AG04449 (cell line): ENCODE measurements around the gene GRHPR.
"Not testable (repeated sequence)": the region's sequence is repeated elsewhere in the genome, so short reads cannot be mapped to it uniquely, and the experiment has no call there.

ENCODE experiments used
- CTCF ChIA-PET: fragments of 350-600 bp; formaldehyde crosslinking; extraction: SDS; loops from one replicate; lab custom pipeline; 2021; ENCODE audit warnings: antibody characterized with exemption; lab: Yijun Ruan, JAX
- POLR2A ChIA-PET: fragments of 400-600, 350-600 bp; formaldehyde crosslinking; extraction: SDS; loops from one replicate; lab custom pipeline; 2020; ENCODE audit warnings: antibody characterized with exemption, inconsistent platforms; lab: Yijun Ruan, JAX
- DNase-seq: peaks from one replicate; pipeline ENCODE4 v3.0.0-alpha.2; 2010; ENCODE audit warnings: low read depth, low spot score
- H3K4me3 ChIP-seq: 2 replicates; pipeline ENCODE4 v1.5.1; 2011; ENCODE audit warnings: low read depth, mild to moderate bottlenecking, control low read depth, low read length
- CTCF ChIP-seq: IDR thresholded peaks from one replicate; pipeline ENCODE4 v1.5.1; 2011; ENCODE audit warnings: mild to moderate bottlenecking, moderate library complexity, low read length, control low read depth, inconsistent platforms; ENCODE audit not compliant: insufficient read depth; ENCODE audit errors: missing control alignments

Gene GRHPR

GRCh38 chr9:37468620-37469019 is 46.1 kb downstream of the GRHPR start:
- CTCF ChIA-PET: no interaction called here
- TF ChIP-seq CTCF: no peak
- no peak for DNase-seq
- H3K4me3 ChIP-seq: no peak overlapping the region
- POLR2A ChIA-PET: no interaction called here

GRCh38 chr9:37471942-37472684 is 49.6 kb downstream of the GRHPR start:
- DNase-seq: peak; percentile 89
- H3K4me3 ChIP-seq: peak overlapping the region; percentile 52
- POLR2A ChIA-PET: no interaction called here
- TF ChIP-seq CTCF: no peak
- CTCF ChIA-PET: interaction anchor here (0.9 kb wide), 1 partner anchor 9 kb away, joined by 3 read pairs; no protein-coding TSS in a partner anchor

GRCh38 chr9:37473982-37474381 is 51.5 kb downstream of the GRHPR start:
- POLR2A ChIA-PET, CTCF ChIA-PET, DNase-seq, H3K4me3 ChIP-seq: not testable (repeated sequence)

- POLR2A ChIA-PET: no interaction called here
- no peak for TF ChIP-seq CTCF
Measured at GRCh38 chr9:37474438-37474837, 51.9 kb downstream of the GRHPR start.

GRCh38 chr9:37476930-37477329 is 54.4 kb downstream of the GRHPR start:
- CTCF ChIA-PET: no interaction called here
- DNase-seq: no peak
- H3K4me3 ChIP-seq: no peak overlapping the region
- POLR2A ChIA-PET: no interaction called here
- TF ChIP-seq CTCF: no peak

More at GRCh38 chr9:37474438-37474837, 51.9 kb downstream of the GRHPR start:
- H3K4me3 ChIP-seq: no peak overlapping the region
- CTCF ChIA-PET: no interaction called here
- DNase-seq: no peak

GRCh38 chr9:37477443-37477842 is 54.9 kb downstream of the GRHPR start:
- POLR2A ChIA-PET, H3K4me3 ChIP-seq, DNase-seq, CTCF ChIA-PET: not testable (repeated sequence)

- CTCF ChIA-PET, DNase-seq, POLR2A ChIA-PET, H3K4me3 ChIP-seq: not testable (repeated sequence)
Measured at GRCh38 chr9:37477987-37478619, 55.6 kb downstream of the GRHPR start.
